DND-41 (cell line): ENCODE data around the gene RPUSD4.

Experiments
- CTCF ChIP-seq: IDR thresholded peaks from 2 replicates; pipeline ENCODE4 v1.5.1; 2012; ENCODE audit warnings: borderline replicate concordance, low read length, moderate library complexity, mild to moderate bottlenecking; ENCODE audit not compliant: poor library complexity, severe bottlenecking; ENCODE audit errors: extremely low read depth
- EZH2 ChIP-seq: IDR thresholded peaks from 3 replicates; pipeline ENCODE4 v1.6.1; 2012; ENCODE audit warnings: borderline replicate concordance, low read depth, mild to moderate bottlenecking, moderate library complexity, low read length, inconsistent platforms; ENCODE audit not compliant: severe bottlenecking

- TF ChIP-seq CTCF (no peak), EZH2 (no peak)
These were observed 18.5 kb upstream of the RPUSD4 start for GRCh38 chr11:126229858-126230540.
